Measurements from ENCODE around the gene TRPV4.

Gene TRPV4

DNA sequence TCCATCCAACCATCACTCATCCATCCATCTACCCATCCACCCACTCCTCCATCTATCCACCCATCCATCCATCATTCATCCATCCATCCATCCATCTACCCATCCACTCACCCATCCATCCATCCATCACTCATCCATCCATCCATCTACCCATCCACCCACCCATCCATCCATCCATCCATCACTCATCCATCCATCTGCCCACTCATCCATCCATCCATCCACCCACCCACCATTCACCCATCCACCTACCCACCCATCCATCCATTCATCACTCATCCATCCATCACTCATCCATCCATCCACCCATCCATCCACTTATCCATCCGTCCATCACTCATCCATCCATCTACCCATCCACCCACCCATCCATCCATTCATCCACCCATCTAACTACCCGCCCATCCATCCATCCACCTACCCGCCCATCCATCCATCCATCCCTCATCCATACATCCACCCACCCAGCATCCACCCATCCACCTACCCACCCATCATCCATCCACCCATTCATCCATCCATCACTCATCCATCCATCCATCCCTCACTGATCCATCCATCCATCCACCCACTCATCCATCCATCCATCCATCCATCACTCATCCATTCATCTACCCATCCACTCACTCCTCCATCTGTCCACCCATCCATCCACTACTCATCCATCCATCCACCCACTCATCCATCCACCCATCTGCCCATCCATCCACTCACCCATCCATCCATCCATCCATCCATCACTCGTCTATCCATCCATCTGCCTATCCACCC lies 24.1 kb downstream of the TRPV4 start:
- DNase-seq (ENCODE audit: low read depth in 2 of 2) = no peak

GRCh38 chr12:109807954-109808643 lies 25.1 kb downstream of the TRPV4 start:
- no peak for DNase-seq (ENCODE audit: low read depth in 2 of 2)

DNA sequence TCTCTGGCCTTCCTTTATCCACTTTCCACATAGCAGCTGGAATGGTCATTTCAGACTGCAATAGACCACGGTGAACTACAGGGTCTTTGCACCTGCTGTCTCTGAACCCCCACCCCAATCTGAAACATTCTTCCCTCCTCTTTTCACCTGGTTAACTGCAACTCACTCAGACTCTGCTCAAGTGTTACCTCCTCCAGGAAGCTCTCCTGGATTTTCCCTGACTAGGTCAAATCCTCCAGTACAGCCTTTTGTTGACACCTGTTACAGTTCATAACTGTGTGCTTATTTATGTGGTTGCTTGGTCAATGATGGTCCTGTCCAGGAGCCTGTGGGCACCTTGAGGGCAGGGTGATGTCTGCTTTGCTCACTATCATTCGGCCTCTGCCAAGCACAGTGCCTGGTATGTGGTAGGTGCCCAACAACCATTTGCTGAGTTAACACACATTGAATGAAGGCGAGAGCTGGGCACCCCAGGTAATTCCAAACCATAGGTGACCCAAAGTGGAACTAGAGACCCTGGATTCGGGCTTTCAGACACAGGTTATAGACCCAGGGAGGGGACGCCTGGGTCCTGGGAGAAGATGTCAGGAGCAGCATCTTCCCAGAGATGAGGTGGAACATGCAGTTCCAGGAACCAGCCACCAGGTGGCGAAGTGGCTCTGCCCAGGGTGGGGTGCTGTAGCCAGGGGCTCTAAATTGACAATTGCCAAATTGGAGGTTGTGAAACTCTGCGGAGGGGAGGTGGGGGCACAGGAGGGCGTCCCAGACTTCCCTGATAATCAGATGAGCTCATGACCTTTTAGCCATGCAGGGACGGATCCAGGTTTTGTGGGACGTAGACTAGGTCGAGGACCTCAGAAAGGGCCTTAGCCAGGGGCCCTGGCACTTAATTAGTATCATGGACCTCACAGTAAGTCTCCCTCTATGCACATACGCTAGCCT lies 28.1 kb downstream of the TRPV4 start:
- DNase-seq (ENCODE audit: low read depth in 2 of 2) = peak; percentile 31 to 56

DNA sequence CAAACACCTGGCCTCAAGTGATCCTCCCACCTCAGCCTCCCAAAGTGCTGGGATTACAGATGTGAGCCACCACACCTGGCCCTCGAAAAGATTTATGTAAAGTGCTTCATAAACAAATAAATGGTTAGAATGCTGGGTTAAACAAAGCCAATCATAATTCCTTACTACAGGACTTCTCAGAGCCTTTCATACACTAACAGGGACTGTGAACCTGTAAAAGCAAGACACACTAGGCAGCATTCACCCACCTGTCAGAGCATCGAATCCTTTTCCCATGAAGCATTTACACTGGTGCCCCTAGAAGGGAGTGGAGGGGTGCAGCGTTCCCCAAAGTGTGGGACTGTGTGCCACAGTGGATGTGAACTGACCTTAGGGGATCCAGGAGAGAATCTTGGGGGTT lies 29.5 kb downstream of the TRPV4 start:
- DNase-seq (ENCODE audit: low read depth in 2 of 2) = no peak

DNA sequence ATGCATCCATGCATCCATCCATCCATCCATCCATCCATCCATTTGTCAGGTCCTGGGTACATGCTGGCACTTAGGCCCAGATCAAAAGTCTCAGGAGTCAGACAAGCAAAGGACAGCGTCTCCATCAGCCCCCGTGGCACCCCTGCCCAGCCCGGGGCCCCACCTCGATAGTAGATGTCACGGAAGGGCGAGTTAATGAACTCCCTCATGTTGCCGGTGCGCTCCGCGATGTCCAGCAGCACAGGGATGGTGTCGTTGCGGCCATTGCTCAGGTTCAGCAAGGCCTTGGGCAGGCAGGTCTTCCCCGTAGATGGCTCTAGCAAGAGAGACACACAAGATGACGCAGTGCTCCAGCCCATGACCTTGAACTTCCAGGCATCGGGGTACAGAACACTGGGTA lies 30.4 kb downstream of the TRPV4 start:
- no peak for DNase-seq (ENCODE audit: low read depth in 2 of 2)

GRCh38 chr12:109800536-109800935 lies 32.7 kb downstream of the TRPV4 start:
- DNase-seq (ENCODE audit: low read depth in 2 of 2) = no peak

DNA sequence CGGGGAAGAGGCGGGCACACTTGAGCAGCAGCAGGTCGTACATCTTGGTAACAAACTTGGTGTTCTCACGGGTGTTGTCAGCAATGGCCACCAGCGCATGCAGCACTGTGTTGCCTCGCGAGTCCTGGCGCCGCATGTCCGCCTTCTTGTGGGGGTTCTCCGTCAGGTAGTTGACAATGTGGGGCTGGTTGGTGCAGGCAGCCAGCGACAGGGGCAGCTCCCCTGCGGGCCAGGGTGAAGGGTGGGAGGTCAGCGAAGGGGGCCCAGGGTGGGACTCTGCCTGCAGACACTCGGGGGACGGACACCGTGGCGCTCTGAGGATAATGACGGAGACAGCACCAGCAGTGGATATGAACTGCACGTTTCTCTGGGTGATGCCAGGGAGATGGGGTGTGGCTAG lies 34.5 kb downstream of the TRPV4 start:
- no peak for DNase-seq (ENCODE audit: low read depth in 2 of 2)

GRCh38 chr12:109797905-109798669 lies 35.1 kb downstream of the TRPV4 start:
- no peak for DNase-seq (ENCODE audit: low read depth in 2 of 2)

- no peak for DNase-seq (ENCODE audit: low read depth in 2 of 2)
These were observed 37.1 kb downstream of the TRPV4 start for GRCh38 chr12:109796057-109796456.

- no peak for DNase-seq (ENCODE audit: low read depth in 2 of 2)
These were observed 38.2 kb downstream of the TRPV4 start for GRCh38 chr12:109795023-109795422.

GRCh38 chr12:109793826-109794501 lies 39.2 kb downstream of the TRPV4 start:
- no peak for DNase-seq (ENCODE audit: low read depth in 2 of 2)

DNA sequence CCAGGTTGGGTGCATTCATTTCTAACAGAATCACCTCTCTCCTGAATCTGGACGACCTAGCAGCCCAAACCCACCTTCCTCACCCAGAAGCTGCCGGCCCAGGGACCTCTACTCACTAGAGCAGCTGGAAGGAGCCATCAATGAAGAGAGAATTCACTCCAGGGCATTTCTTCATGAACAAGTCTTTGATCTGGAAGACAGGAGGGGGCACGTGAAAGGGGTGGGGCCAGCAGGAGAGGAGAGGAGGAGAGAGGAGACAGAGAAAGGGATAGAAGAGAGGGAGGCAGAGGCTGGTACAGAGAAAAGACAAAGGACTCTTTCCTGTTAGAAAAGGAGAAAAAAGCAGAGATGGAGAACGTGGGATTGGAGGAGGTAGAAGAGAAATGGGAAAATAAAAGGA lies 39.8 kb downstream of the TRPV4 start:
- no peak for DNase-seq (ENCODE audit: low read depth in 2 of 2)

DNA sequence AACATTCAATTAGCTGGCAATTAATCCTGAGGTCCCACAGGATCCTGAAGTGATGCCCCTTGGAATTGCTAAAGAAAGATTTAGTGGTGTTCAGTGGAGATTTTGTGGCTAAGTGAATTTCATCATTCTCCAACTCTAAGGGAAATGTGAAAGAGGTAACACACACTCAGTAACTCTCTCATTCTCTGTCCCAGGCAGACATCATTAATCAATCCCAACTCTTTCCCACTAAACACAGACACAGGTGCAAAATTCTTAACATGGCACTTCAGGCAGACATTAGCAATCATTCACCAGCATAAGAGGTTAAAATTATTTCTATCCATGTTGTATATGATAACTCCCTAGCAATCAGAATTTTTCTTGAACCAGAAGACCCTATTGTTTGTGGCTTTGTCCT lies 40.2 kb downstream of the TRPV4 start:
- no peak for DNase-seq (ENCODE audit: low read depth in 2 of 2)

GRCh38 chr12:109789526-109790048 lies 43.6 kb downstream of the TRPV4 start:
- no peak for DNase-seq (ENCODE audit: low read depth in 2 of 2)

GRCh38 chr12:109786799-109787198 lies 46.4 kb downstream of the TRPV4 start:
- no peak for DNase-seq (ENCODE audit: low read depth in 2 of 2)

DNA sequence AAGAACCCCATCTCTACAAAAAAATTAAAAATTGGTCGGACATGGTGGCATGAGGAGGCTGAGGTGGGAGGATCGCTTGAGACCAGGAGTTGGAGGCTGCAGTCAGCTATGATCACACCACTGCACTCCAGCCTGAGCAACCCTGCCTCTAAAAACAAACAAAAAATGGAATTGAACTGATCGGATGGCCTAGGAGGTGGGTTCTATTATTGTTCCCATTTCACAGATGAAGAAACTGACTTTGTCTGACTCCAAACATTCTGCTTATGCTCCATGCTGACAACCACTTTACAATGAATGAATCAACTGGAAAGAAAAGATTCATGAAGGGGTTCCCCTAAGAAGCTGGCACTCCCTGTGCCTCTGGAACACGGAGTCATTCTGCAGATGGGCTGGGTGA lies 47.3 kb downstream of the TRPV4 start:
- no peak for DNase-seq (ENCODE audit: low read depth in 2 of 2)

DNA sequence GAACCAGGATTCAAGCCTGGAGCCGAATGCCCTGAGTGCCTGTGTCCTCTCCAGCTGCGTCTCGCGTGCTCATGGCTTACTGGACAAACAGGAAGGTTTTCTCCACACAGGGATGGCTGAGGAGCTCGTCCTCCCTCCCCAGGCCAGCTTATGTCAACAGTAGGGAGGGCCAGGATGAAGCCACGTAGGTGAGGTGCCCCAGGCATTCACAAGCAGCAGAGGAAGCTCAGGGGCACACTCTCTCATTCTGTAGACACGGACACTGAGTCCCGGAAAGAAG lies 49.3 kb downstream of the TRPV4 start:
- no peak for DNase-seq (ENCODE audit: low read depth in 2 of 2)

- no peak for DNase-seq (ENCODE audit: low read depth in 2 of 2)
These were observed 49.8 kb downstream of the TRPV4 start for GRCh38 chr12:109783135-109783964.

DNA sequence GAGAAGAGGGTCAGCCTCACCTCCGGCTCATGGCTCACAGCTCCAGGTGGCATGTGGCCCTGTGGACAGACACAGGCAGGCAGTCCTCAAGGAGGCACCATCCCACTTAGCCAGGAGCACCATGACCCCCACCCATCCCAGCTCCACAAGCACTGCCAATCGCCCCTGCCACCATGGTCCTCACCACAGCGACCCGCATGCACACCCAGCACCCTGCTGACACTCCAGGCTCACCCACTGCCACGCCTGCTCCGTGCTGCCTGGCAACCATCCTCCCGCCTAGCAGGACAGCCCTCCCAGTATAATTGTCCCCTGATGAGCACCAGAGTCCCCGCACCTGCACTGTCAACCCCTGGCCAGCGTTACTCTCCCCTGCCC lies 50.9 kb downstream of the TRPV4 start:
- DNase-seq (ENCODE audit: low read depth in 2 of 2) = no peak

DNA sequence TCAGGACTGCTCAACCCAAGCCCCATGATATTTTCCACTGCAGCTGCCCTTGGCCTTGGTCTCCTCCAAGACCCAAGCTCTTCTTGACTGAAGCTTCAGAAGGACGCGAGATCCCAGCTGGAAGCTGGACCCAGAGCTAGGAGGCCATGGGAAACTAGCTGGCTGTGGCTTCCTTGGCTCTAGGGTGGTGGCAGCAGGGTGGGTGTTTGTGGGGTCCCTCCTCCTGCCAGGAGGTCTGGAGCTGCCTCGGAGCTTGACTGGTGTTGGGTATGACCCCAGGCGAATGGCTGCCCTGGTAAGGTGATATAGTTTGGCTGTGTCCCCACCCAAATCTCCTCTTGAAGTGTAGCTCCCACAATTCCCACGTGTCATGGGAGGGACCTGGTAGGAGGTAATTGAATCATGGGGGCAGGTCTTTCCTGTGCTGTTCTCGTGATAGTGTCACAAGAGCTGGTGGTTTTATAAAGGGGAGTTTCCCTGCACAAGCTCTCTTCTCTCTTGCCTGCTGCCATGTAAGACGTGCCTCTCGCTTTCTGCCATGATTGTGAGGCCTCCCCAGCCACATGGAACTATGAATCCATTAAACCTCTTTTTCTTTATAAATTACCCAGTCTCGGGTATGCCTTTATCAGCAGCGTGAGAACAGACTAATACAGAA lies 51.4 kb downstream of the TRPV4 start:
- no peak for DNase-seq (ENCODE audit: low read depth in 2 of 2)

Data from stimulated activated CD4-positive, alpha-beta T cell treated with anti-CD3 and anti-CD28 coated beads, Interleukin-12 subunit alpha, Interleukin-12 subunit beta, amount 100 ng/mL, for 24 hours (primary cell).